ENCODE measurements around the gene MAN1A1.

DNA sequence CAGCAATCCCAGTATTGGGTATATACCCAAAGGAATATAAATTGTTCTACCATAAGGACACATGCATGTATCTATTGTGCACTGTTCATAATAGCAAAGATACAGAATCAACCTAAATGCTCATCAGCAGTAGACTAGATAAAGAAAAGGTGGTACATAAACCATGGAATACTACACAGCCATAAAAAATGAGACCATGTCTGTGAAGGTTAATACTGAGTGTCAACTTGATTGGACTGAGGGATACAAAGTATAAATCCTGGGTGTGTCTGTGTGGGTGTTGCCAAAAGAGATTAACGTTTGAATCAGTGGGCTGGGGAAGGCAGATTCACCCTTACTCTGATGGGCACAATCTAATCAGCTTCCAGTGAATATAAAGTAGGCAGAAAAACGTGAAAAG lies 86.9 kb downstream of the MAN1A1 start:
- TF ChIP-seq, protein P1, sequence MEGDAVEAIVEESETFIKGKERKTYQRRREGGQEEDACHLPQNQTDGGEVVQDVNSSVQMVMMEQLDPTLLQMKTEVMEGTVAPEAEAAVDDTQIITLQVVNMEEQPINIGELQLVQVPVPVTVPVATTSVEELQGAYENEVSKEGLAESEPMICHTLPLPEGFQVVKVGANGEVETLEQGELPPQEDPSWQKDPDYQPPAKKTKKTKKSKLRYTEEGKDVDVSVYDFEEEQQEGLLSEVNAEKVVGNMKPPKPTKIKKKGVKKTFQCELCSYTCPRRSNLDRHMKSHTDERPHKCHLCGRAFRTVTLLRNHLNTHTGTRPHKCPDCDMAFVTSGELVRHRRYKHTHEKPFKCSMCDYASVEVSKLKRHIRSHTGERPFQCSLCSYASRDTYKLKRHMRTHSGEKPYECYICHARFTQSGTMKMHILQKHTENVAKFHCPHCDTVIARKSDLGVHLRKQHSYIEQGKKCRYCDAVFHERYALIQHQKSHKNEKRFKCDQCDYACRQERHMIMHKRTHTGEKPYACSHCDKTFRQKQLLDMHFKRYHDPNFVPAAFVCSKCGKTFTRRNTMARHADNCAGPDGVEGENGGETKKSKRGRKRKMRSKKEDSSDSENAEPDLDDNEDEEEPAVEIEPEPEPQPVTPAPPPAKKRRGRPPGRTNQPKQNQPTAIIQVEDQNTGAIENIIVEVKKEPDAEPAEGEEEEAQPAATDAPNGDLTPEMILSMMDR (IDR thresholded peaks at IDR 0.05; ENCODE audit: low read length) = no peak
- no peak for TF ChIP-seq EZH2 (optimal IDR thresholded peaks at IDR 0.05; ENCODE audit: low read depth, low read length)

Data from MM.1S (cell line).